COLO668 (cell line): ENCODE data around the gene NDUFV1.
"Not testable (repeated sequence)": the region's sequence is repeated elsewhere in the genome, so short reads cannot be mapped to it uniquely, and the experiment has no call there.

Experiments
- DNase-seq: peaks from one replicate; lab custom pipeline; 2025; ENCODE audit not compliant: unreplicated experiment; lab: John Stamatoyannopoulos, UW

NDUFV1 gene

DNA sequence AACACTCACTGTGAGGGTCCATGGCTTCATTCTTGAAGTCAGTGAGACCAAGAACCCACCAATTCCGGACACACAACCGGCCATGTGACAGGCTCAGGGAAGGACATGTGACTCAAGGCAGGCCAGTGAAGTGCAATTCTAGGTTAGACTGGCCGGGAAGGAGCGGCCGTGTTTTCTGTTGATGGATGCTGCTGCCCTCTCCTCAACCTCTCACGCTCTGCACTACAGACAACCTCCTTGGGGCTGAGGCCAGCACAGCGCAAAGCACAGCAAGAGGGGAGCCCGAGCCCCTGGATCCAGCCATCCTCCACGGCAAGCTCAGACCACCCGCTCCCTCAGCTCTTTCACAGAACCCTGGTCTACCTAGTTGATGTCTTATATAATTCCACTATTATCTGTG, 20.2 kb downstream of the NDUFV1 start:
- no peak for DNase-seq

DNA sequence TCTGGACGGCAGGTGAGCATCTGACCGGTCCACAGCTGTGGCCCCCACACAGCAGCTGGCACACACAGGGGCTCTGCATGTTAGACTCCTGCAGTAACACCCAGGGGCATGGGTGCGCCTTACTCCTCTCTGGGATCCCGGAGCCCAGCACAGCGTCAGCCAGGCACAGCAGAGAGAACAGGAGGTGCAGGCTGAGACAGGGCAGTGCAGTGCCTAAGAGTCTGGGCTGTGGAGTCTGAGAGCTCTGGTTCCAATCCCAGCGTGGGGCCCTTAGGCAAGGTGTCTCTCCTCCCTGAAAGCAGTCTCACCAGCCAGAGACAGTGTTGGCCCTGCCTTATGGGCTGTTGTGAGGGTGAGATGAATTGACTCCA, 20.7 kb downstream of the NDUFV1 start:
- DNase-seq = no peak

DNA sequence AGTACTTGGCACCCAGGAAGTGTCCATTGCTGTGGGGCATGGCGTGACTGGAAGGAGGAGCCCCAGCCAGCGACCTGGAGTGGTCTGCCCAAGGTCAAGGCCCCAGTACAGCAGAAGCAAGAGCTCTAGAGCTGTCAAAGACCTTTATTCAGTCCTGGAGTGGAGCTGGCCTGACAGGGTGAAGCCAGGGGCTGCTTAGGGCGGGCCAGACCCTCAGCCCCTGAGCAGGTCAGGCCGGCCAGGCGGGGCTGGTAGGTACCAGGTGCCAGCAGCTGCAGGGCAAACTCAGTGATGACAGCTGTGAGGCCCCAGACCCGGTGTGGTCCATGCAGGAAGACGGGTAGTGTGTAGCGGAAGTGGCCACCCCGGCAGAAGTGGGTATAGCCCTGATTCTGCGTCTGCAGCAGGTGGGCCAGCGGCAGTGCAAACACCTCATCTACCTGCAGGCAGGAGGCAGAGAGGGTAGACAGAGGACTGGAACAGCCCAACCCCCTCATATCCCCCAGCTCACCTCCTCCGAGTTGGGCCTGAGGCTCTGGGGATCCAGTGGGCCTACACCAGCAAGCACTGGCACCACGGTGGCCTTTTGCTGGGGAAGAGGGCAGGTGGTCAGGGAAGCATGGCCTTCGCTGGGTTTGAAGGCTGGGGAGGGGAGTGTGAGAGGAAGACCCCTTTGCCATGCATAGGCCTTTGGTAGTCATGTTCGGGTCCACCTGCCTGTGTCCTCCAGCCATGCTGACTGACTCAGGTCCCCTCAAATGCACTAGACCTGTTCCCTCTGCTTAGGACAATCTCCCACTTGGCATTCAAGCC, 21.3 kb downstream of the NDUFV1 start:
- peak; percentile 19 for DNase-seq

DNA sequence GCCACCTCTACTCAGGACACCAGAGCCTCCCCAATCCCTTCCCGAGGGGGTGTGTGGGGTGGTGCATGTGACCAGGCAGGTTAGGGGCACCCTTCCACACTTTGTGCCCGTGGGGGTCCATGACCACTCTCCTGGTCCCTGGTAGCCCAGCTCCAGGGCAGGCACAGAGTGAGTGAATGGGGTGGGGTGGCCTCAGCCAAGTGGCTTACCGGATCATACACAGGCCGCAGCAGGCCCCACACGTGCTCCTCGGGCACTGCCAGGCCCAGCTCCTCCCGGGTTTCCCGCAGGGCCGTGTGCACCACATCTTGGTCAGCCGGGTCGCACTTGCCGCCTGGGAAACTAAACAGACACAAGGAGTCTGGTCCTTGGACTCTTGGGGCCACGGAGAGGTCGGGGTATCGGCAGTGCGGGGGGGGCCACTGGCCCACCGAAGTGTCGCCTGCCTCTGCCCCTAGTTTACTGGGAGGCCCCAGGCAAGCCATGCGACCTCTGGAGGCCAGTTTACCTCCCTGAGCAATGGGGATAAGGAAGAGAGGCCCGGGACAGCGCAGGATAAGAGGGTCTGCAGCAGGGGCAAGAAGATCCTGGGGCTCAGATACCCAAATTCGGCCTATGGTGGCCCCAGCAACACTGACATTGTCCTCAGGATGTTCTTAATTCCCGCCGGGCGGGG, 22.1 kb downstream of the NDUFV1 start:
- no peak for DNase-seq

DNA sequence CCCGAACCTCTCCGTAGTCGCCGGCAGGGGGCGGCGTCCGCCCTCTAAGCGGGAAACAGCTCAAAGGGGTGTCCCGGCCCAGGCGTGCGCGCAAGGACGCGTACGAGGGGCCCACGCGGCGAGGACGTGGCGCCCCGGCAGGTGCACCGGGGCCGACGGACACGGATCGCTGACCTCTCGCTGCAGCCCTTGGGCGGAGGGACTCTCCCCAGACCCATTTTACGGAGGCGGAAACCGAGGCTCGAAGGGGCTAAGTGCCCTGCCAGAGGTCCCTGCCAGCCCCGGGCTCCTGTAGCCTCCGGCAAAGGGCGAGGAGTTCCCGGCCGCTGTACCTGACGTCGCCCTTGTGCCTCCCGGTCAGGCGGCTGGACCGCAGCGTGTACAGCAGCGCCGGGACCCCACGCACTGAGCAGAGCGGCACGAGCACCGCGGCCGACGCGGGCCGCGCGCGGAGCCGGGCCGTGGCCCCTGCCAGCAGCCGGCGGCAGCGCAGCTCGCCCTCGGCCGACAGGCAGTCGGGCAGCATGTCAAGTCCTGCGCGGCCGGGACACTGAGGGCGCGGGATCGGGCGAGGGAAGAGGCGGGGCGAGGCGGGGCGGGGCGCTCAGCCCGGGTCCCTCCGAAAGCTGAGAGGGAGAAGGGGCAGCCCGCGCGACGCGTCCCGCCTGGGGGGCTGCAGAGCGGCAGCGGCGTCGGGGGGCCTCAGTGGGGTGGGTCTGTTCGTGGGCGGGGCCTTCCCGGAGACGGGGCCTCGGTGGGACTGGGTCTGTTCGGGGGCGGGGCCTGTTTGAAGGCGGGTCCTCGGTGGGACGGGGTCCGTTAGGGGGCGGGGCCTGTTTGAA, 22.9 kb downstream of the NDUFV1 start, which contains the start of gene NUDT8:
Gene NUDT8, minus strand, starts transcription at position 552 of the 842 bp plus-strand sequence. Its CDS starts 26 bp downstream, at position 526.
- peak; percentile 86 for DNase-seq

DNA sequence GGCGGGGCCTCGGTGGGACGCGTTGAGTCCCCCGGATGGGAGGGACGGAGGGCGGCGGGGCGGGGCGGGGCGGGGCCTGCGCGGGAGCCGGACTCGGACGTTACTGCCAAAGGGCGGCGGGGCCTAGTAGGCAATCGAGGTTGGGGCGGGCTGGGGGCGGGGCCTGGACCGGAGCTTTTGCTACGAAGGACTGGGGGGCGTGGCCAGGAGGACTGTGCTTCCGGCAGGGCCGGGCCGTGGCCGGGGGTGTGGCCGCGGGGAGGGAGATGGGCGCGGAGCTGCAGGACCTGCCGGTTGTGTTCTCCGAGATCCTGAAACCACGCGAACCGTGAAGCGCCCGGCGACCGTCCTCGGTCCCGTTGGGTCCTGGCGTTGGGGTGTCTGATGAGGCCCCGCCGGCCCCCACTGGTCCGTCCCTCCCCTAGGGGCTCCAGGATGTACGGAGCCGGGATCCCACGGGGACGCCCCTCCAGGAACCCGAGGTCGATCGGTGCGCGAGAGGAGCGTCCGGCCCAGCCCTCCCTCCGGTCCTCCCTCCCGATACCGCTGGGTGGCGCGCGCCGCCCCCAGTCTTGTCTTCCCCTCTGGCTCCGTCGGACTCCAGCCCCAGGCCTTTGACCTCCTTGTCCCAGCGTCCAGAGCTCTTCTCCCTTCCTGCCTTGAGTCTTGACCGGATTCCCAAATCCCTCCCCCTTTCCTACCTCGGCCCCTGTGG, 23.6 kb downstream of the NDUFV1 start:
- peak; percentile 98 for DNase-seq

DNA sequence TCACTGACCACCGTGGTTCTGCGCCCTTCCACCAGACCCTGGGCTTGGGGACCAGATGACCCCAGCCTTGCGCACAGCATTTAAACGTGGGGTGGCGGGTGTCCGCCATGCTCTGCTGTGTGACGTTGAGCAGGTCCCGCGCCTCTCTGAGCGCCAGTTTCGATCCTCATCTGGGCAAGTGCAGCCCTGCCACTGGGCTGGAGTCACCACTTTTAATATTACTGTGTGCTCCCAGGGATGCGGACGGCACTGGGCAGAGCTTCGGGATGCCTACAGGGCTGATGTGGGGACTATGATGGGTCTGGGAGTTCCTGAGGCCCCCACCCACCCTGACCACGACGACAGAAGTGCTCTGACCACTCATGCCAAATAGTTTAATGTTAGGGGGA, 24.2 kb downstream of the NDUFV1 start:
- DNase-seq = no peak

DNA sequence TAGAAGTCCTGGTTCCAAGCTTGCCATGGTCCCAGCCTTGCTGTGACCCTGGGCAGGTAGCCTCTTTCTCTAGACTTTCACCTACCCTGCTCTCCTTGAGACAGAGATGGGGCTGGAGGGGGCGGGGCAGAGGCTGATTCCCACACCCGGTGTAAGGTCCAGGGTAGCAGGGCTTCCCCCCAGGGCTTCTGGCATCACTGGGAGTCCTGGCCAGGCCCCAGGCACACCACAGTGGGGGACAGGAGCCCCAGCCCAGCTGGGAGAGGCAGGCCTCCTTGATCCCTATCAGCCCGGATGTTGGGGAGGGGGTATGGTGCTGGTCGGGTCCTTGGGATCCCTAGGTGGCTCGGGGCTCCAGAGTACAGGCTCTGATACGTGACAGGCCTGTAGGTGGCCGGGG, 24.7 kb downstream of the NDUFV1 start:
- no peak for DNase-seq

DNA sequence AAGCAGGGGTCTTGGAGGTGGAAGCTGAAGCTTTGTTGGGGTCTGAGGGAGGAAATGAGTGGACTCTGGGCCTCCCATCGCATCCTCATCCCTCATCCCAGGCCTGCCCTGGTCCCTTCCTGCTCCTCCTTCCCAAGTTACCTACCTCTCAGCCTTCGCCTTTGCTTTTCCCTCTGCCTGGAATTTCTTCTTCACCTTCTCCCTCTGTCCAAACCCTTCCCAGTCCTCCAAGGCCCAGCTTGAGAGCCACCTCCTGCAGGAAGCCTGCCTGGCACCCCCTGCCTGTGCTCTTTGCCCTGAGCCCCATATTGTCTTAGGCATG, 25.1 kb downstream of the NDUFV1 start:
- DNase-seq = no peak

DNA sequence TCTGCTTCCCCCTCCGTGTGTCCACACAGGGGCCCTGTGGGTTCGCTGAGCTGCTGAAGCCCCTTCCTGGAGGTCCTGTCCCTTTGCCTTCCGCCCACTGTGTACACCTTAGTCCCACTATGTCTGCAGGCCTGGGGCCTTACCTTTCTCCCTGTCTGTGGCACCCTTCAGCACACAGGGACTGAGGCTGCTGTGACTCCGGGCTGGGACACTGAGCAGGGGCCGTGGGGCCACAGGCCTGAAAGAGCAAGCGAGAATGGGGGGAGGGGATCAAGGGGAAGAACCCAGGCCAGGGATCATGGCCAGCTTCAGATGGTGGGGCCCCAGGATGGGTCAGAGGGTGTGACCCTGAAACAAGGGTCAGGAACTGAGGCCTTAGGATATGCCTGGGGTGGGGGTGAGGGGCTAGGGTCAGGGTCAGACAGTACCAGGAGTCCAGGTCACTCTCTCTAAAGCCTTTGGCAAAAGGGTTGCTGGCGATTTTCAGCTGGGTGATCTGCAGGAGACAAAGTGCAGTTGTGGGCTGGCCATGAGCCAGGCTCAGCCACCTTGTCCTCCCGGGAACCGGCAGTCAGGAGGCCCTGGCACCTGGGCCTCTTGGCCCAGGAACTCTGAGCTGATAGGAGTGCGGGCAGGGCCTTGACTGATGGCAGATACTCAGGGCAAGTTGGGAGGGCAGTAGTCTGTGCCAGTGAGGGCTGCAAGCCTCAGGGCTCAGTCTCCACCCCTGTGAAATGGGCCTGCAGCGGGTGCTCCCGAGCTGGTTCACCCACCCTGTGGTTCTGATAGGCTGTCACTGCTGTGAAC, 25.6 kb downstream of the NDUFV1 start:
- DNase-seq = peak; percentile 43

DNA sequence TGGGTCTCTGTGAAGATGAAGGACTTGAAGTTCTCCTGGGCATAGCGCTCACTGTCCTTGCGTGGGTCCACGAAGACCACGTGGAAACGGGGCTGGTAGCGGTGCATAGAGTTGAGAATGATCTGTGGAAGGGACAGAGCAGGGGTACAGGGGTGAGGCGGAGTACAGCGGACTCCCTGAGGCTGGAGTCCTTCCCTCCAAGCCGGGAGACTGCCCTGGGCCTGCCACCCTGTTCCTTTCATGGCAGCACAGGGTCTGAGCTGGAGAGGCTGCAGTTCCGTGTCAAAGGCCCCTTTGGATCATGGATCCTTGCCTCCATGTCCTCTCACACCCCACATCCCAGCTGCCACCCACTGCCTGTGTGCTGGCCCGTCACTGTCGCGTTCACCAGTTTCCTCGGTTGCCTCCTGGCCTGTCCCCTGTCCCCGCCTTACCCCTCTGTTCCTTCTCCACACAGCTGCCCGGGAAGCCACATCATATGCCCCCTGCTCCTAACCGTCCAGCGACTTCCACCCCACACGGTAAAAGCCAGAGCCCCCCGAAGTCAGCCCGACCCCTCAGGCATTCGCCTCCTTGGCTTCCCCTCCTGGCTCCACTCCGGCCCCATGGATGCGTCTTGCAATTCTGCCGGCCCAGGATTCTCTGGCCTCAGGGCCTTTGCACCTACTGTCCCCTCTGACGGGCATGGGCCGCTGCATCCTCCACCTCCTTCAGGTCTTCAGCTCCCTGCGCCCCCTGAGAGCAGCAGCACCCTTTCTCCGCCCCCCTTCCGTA, 26.4 kb downstream of the NDUFV1 start:
- no peak for DNase-seq

DNA sequence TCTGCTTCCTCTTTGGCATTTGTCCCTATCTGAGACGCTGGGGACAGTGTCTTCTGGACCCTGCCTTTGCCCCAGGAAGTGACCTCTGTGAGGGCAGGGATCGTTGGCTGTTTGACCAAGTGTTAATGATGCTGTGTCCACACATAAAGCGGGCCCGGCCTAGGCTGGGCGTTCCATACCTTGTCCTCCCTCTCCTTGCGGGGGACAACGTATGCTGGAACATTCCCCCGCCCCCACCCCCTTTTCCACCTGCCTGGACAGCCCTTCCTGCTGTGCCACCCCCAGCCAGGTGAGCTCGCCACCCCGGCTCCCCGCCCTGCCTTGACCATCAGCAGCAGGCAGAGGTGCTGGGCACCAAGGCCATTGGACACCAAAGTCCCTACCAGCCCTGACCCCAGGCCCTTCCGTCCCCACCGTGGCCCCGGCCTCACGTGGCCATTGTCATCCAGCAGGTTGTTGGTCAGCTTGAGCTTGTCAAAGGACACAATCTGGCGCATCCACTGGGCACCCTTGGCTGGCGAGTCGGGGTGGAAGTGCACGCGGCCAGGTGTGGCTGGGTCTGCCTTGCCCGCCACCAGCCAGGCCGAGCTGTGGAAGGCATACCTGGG, 27.1 kb downstream of the NDUFV1 start:
- DNase-seq = no peak

DNA sequence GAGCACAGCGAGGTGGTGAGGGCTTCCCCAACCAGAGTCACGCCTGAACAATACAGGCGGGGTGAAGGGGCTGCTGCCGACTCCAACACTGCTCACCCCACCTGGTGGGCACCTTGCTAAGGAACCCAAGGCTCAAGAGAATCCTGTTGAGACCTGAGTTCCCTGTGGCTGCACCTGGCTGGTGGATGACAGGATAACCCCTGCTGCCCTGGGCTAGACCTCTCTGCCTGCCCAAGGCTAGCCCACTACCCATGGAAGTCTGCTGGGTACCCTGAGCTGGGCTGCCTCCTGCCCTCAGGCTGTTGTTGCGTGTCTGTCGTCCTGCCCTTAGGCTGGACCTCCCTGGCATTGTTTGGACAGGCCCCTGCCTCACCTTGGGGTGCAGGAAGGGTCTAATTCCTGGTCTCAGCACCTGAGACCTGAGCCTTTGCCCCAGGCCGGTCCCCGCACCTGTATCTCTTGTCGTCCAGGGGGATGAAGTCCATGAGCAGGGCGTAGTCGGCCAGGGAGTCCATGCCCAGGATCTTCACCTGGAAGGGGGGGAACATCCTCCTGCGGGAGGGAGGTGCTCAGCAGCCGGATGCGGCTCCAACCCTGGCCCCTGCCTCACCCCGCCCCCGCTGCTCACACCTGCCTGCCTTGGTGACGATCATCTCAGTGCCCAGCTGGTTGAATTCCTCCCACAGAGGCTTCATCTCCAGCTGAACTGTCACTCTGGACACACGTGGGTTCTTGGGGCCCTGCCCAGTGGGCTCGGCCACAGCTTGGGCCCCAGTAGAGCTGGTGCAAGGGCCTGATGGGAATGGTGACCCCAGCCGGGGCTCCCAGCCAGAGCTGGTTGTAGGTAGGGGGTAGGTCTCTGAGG, 27.9 kb downstream of the NDUFV1 start:
- peak; percentile 74 for DNase-seq

DNA sequence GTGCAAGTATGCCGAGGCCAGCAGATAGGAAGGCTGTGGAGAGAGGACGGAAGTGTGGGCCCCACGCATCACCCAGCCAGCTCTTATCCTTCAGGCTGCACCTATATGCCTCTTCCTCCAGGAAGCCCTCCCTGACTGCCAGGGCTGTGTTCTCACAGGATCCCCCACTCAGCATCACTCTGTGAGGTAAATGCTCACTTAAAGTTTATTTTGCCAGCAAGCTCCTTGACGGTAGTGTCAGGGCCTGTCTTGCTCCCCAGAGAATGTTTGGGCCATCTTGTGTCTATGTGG, 28.4 kb downstream of the NDUFV1 start:
- no peak for DNase-seq

DNA sequence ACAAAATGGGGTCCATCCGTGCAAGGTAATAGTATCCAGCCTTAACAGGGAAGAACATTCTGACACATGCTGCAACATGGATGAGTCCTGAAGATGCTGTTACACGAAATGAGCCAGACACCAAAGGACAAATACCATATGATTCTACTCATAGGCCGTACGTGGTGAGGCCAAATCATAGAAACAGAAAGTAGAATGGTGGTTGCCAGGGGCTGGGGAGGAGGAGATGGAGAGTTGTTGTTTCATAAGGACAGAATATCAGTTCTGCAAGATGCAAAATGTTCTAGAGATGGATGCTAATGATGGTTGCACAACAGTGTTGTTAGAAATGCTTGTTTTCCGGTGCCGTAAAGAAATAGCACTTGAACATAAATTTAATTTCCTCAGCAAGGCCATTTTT, 30.2 kb downstream of the NDUFV1 start:
- no peak for DNase-seq

DNA sequence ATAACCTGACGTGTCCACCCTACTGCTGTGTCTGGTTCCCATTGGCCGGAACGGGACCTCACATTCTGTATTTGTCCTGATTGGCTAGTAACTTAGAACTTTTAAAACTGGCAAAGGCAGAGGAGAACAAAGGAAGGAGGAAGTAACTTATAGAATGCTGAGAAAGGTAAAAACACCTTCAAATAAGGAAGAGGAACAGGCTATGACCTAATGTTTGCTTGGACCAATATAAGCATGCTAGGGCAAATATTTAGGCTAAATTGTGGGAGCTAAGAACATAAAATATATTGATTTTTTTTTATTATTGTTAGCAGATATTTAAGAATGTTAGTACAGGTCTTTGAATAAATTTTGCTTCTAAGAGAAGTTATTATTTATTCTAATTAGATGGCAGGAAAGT, 30.7 kb downstream of the NDUFV1 start:
- DNase-seq = not testable (repeated sequence)

DNA sequence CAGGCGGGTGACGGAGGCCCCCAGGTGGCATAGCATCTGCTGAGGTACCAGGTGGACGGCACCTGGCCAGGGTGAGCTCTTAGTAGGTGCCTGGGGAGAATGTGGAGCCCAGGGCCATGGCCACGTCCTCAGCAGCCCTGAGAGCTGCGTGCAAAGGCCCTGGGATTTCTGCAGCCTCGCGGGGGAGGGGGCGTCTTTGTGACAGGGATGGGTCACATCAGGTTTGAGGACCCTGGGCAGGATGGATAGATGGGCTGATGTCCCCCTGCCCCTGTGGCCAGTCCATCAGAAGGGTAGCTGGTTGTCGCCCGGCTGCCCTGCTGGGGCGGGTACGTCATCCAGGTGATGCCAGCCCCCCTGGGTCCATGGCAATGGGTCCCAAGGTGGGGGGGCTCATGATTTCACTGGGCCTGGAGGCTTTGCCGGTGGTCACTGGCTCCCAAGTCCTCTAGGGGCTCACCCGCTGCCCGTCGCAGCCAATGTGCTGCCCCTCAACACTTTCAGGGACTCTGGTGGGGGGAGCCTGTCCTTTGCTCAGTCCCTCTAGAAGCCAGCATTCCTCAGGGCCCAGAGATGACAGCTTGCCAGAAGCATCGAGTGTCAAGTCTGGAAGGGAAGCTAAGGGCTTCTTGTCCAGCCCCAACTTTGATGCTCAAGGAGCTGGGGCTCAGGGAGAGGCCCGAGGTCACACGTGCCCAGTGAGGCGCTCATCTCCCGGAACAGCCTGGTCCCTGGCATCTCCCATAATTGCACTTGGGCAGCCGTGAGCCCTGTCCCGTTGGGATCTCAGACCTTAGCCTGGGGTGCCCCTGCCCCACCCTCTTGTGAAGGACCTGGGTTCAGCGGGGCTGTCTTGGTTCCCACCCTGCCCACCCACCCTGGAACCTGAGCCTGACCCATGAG, 32.0 kb downstream of the NDUFV1 start:
- DNase-seq = no peak
